Smooth muscle cell (in vitro differentiated cells): ENCODE measurements around the gene GPR37L1. TPM values are rescaled to one million over a fixed set of nuclear protein-coding genes. Genes with fewer than 3 reads are reported as not detected.

Experiments used
- DNase-seq: peaks from one replicate; lab custom pipeline; 2025; ENCODE audit not compliant: unreplicated experiment; lab: John Stamatoyannopoulos, UW
- H2AFZ ChIP-seq: fragments of 200-600 bp; sonication (generic); 2 replicates; pipeline ENCODE4 v1.6.0; 2016; ENCODE audit warnings: antibody characterized with exemption, low read depth, mild to moderate bottlenecking
- H3F3A ChIP-seq: fragments of 200-600 bp; sonication (generic); 2 replicates; pipeline ENCODE4 v1.6.0; 2017; ENCODE audit warnings: antibody characterized with exemption, low read depth
- H3K27ac ChIP-seq: fragments of 200-600 bp; sonication (generic); 2 replicates; pipeline ENCODE4 v1.5.1; 2016; ENCODE audit warnings: low read depth, mild to moderate bottlenecking
- H3K27me3 ChIP-seq: fragments of 200-600 bp; sonication (generic); 2 replicates; pipeline ENCODE4 v1.6.1; 2016; ENCODE audit warnings: low read depth, mild to moderate bottlenecking
- H3K36me3 ChIP-seq: fragments of 200-600 bp; sonication (generic); 2 replicates; pipeline ENCODE4 v1.5.1; 2016; ENCODE audit warnings: low read depth
- H3K4me1 ChIP-seq: fragments of 200-600 bp; sonication (generic); 2 replicates; pipeline ENCODE4 v1.5.1; 2016; ENCODE audit warnings: low read depth
- H3K4me2 ChIP-seq: fragments of 200-600 bp; sonication (generic); 2 replicates; pipeline ENCODE4 v1.6.0; 2016; ENCODE audit warnings: mild to moderate bottlenecking
- H3K4me3 ChIP-seq: fragments of 200-600 bp; sonication (generic); 2 replicates; pipeline ENCODE4 v1.5.1; 2016; ENCODE audit warnings: mild to moderate bottlenecking
- H3K79me2 ChIP-seq: fragments of 200-600 bp; sonication (generic); 2 replicates; pipeline ENCODE4 v1.6.0; 2016; ENCODE audit warnings: low read depth, mild to moderate bottlenecking
- H3K9ac ChIP-seq: fragments of 200-600 bp; sonication (generic); 2 replicates; pipeline ENCODE4 v1.6.0; 2016; ENCODE audit warnings: low read depth
- H3K9me3 ChIP-seq: fragments of 200-600 bp; sonication (generic); replicated peaks from 2 replicates; pipeline ENCODE4 v1.5.1; 2016; ENCODE audit warnings: low read depth
- H4K20me1 ChIP-seq: fragments of 200-600 bp; sonication (generic); 2 replicates; pipeline ENCODE4 v1.6.0; 2016; ENCODE audit warnings: low read depth
- WGBS: methylation state at CpG from one replicate; pipeline ENCODE4 v1.1.7; 2016; ENCODE audit warnings: low lambda C conversion rate; 5-methylcytosine and 5-hydroxymethylcytosine counted together
- polyA plus RNA-seq: library from polyadenylated mRNA; unstranded; fragments of >200 nt; fragmentation: Nextera tagmentation; extraction: Ambion mirVana; gene quantifications from 2 replicates; pipeline ENCODE4 v1.2.1, GENCODE V29; 2016
- total RNA-seq: library from RNA; depleted of rRNA; stranded (reverse); fragments of >200 nt; gene quantifications from 2 replicates; pipeline ENCODE4 v1.2.3, GENCODE V29; 2014
- TF ChIP-seq, protein P1 (sequence below): fragments of 200-600 bp; sonication (generic); IDR thresholded peaks from 2 replicates; pipeline ENCODE4 v1.5.1; 2017; ENCODE audit warnings: borderline replicate concordance, mild to moderate bottlenecking, antibody characterized with exemption; ENCODE audit not compliant: insufficient read depth, poor library complexity, severe bottlenecking

The GPR37L1 gene
- total and polyA plus RNA-seq, 2 experiments from 2014 or later, result not detected

DNA sequence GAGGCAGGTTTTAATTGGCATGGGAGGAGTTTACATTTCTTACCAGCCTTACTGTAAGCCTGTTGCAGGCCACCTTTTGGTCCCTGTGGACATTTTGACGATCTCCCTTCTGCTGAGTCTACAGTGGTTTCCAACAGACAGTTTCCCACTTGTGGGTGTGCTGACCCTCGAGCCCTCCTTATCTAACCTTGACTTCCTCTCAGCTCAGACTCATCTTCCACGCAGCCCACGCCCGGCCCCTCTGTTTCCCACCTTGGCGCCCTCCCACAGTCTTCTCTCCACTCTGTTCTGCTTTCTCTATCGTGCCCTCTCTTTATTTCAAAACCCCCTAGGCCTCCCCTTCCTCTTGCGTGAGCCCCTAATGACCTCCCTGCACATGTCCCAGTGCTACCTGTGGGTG lies 27.9 kb downstream of the GPR37L1 start:
- TF ChIP-seq, protein P1, sequence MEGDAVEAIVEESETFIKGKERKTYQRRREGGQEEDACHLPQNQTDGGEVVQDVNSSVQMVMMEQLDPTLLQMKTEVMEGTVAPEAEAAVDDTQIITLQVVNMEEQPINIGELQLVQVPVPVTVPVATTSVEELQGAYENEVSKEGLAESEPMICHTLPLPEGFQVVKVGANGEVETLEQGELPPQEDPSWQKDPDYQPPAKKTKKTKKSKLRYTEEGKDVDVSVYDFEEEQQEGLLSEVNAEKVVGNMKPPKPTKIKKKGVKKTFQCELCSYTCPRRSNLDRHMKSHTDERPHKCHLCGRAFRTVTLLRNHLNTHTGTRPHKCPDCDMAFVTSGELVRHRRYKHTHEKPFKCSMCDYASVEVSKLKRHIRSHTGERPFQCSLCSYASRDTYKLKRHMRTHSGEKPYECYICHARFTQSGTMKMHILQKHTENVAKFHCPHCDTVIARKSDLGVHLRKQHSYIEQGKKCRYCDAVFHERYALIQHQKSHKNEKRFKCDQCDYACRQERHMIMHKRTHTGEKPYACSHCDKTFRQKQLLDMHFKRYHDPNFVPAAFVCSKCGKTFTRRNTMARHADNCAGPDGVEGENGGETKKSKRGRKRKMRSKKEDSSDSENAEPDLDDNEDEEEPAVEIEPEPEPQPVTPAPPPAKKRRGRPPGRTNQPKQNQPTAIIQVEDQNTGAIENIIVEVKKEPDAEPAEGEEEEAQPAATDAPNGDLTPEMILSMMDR, result no peak
- Histone ChIP-seq H3K27ac (no peak overlapping the region), H3K4me1 (peaks cover 4% of the 10 kb centered on the region), H3K4me2 (no peak overlapping the region), H3K36me3 (no peaks in the 10 kb centered on the region), H3K27me3 (no peaks in the 10 kb centered on the region), H3F3A (no peaks in the 10 kb centered on the region), H3K9ac (no peak overlapping the region), H2AFZ (no peak overlapping the region), H3K9me3 (no peaks in the 10 kb centered on the region), H4K20me1 (no peaks in the 10 kb centered on the region), H3K4me3 (no peak overlapping the region), H3K79me2 (no peaks in the 10 kb centered on the region)
- 91% methylated on average over 8 of the region's 8 CpGs for WGBS
- no peak for DNase-seq

DNA sequence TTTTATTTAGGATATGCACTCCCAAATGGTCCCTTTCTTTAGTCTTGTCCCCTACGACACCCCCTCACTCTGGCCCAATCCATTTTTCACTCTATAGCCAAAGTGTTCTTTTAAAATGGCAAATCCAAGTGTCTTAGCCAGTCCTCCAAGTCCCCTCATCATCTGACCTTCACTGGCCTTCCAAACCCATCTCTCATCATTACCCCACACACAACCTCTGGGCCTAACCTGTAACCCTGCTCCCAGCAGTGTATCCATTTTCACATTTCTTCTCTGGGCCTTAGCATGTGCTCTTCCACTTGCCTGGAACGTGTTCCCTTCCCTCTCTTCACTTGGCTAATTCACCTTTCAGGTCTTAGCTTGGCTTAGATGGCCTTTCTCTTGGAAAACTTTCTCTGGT lies 28.3 kb downstream of the GPR37L1 start:
- Histone ChIP-seq H3K27ac (no peak overlapping the region), H3K27me3 (no peaks in the 10 kb centered on the region), H3K4me1 (peaks cover 4% of the 10 kb centered on the region), H3K4me3 (no peak overlapping the region), H3K36me3 (no peaks in the 10 kb centered on the region), H3F3A (no peaks in the 10 kb centered on the region), H2AFZ (no peak overlapping the region), H3K9me3 (no peaks in the 10 kb centered on the region), H4K20me1 (no peaks in the 10 kb centered on the region), H3K79me2 (no peaks in the 10 kb centered on the region), H3K4me2 (no peak overlapping the region), H3K9ac (no peak overlapping the region)
- DNase-seq, result no peak
- TF ChIP-seq, protein P1, result no peak
- 96% methylated on average over 2 of the region's 2 CpGs for WGBS

- no peaks in the 10 kb centered on the region for H3F3A ChIP-seq
- TF ChIP-seq, protein P1, result no peak
- H3K4me3 ChIP-seq, result no peak overlapping the region
Observed at GRCh38 chr1:202152399-202152798, 29.7 kb downstream of the GPR37L1 start.

DNA sequence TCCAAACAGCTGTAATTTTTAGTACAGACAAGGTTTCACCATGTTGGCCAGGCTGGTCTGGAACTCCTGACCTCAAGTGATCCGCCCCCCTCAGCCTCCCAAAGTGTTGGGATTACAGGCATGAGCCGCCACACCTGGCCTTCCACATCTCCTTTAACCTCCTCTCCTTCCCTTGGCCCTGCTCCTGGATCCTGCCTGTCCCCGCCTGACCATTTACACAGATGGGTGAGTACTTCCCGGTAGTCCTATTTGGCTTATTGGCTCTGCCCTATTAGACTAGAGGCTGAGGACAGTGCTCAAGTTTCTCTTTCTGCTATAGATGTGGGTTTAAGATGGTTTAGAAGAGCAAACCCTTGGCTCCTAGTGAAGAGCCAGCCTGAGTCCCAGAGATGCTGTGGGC lies 30.6 kb downstream of the GPR37L1 start:
- Histone ChIP-seq H2AFZ (no peak overlapping the region), H3K9me3 (no peaks in the 10 kb centered on the region), H3F3A (no peaks in the 10 kb centered on the region), H3K4me2 (no peak overlapping the region), H3K27me3 (no peaks in the 10 kb centered on the region), H3K79me2 (no peaks in the 10 kb centered on the region), H3K27ac (no peak overlapping the region), H3K9ac (no peak overlapping the region), H3K36me3 (no peaks in the 10 kb centered on the region), H3K4me1 (peaks cover 4% of the 10 kb centered on the region), H3K4me3 (no peak overlapping the region), H4K20me1 (no peaks in the 10 kb centered on the region)
- WGBS, result 93% methylated on average over 4 of the region's 4 CpGs
- no peak for DNase-seq
- TF ChIP-seq, protein P1, result no peak

More at GRCh38 chr1:202152399-202152798, 29.7 kb downstream of the GPR37L1 start:
- no peaks in the 10 kb centered on the region for H4K20me1 ChIP-seq
- H3K36me3 ChIP-seq, result no peaks in the 10 kb centered on the region
- H3K27ac ChIP-seq, result no peak overlapping the region
- H3K79me2 ChIP-seq, result no peaks in the 10 kb centered on the region
- H3K9ac ChIP-seq, result no peak overlapping the region
- H3K4me2 ChIP-seq, result no peak overlapping the region
- DNase-seq, result no peak
- 96% methylated on average over 10 of the region's 10 CpGs for WGBS
- peaks cover 4% of the 10 kb centered on the region for H3K4me1 ChIP-seq
- H3K27me3 ChIP-seq, result no peaks in the 10 kb centered on the region
- H3K9me3 ChIP-seq, result no peaks in the 10 kb centered on the region
- no peak overlapping the region for H2AFZ ChIP-seq
